OCI-LY7 (cell line): ENCODE measurements around the gene IGF2BP1.

Experiments
- CTCF ChIP-seq: fragments of 200-600 bp; sonication (generic); conservative IDR thresholded peaks from 2 replicates; pipeline ENCODE4 v1.5.1; 2014; ENCODE audit warnings: mild to moderate bottlenecking, antibody characterized with exemption, low read length, moderate library complexity, mixed read lengths
- EZH2phosphoT487 ChIP-seq: fragments of 200-600 bp; sonication (generic); IDR thresholded peaks from 2 replicates; pipeline ENCODE4 v1.6.1; 2018; ENCODE audit warnings: low read depth, borderline replicate concordance, mild to moderate bottlenecking, mixed run types, antibody characterized with exemption, low read length, moderate library complexity, mixed read lengths

- TF ChIP-seq EZH2phosphoT487 (no peak), CTCF (no peak)
Observed at GRCh38 chr17:49049265-49049664, 52.1 kb downstream of the IGF2BP1 start.
